Spleen (tissue), 7 donors: ENCODE results near the gene LRPPRC.

Experiments
- CTCF ChIP-seq, 11 experiments: fragments of 200-600 bp in 7 of 11; fragments of 450-650 bp in 4 of 11; sonication (generic) in 4 of 11; IDR thresholded peaks in 8 of 11; conservative IDR thresholded peaks in 3 of 11; 1 replicate in 7 of 11; 2 replicates in 4 of 11; pipeline versions ENCODE4 v1.4.0 to v1.8.0; 2016 to 2021; ENCODE audit warnings: antibody characterized with exemption in 11 of 11, inconsistent platforms in 4 of 11, mild to moderate bottlenecking in 1 of 11
- POLR2AphosphoS5 ChIP-seq, 3 donors: sonication (generic); formaldehyde crosslinking; IDR thresholded peaks; one replicate each; pipeline ENCODE4 v1.5.1; 2017; ENCODE audit warnings: antibody characterized with exemption in 3 of 3
- donor health status: DM: no; HTN: no; CAD: no; lungs with moderate emphysema.
- donor health status: DM: no; HTN: no; CAD: no.
- donor health status: DM: no; HTN: no; CAD: no.

- TF ChIP-seq POLR2AphosphoS5 (IDR thresholded peaks at IDR 0.05), result no peak
- TF ChIP-seq CTCF (IDR thresholded peaks at IDR 0.05 in 8 of 11, conservative IDR thresholded peaks at IDR 0.05 in 3 of 11), result no peak
These were observed 147.6 kb downstream of the LRPPRC start for GRCh38 chr2:43848214-43848613.
